Stimulated activated CD8-positive, alpha-beta memory T cell treated with anti-CD3 and anti-CD28 coated beads, Interleukin-4, amount 100 ng/mL, for 4 hours (primary cell): ENCODE measurements around the gene SLC25A4.

Experiments
- DNase-seq, 2 donors: peaks; one replicate each; pipeline ENCODE4 v3.0.0-alpha.2; 2020; ENCODE audit warnings: low read depth in 2 of 2, low spot score in 1 of 2

SLC25A4 gene

GRCh38 chr4:185119927-185120630 lies 23.0 kb upstream of the SLC25A4 start:
- DNase-seq = no peak

- DNase-seq = no peak
Measured at GRCh38 chr4:185120631-185120946, 22.5 kb upstream of the SLC25A4 start.

GRCh38 chr4:185122681-185123345 lies 20.3 kb upstream of the SLC25A4 start:
- DNase-seq = no peak

GRCh38 chr4:185124006-185124405 lies 19.1 kb upstream of the SLC25A4 start:
- DNase-seq = no peak

- DNase-seq = no peak
Measured at GRCh38 chr4:185127021-185127925, 15.8 kb upstream of the SLC25A4 start.

- no peak for DNase-seq
Measured at GRCh38 chr4:185128272-185129119, 14.6 kb upstream of the SLC25A4 start.

GRCh38 chr4:185134307-185134869 lies 8.7 kb upstream of the SLC25A4 start:
- no peak for DNase-seq

- DNase-seq = no peak
Measured at GRCh38 chr4:185137233-185137925, 5.7 kb upstream of the SLC25A4 start.

- DNase-seq = no peak
Measured at GRCh38 chr4:185138161-185138560, 4.9 kb upstream of the SLC25A4 start.

- no peak for DNase-seq
Measured at GRCh38 chr4:185139736-185140135, 3.3 kb upstream of the SLC25A4 start.

GRCh38 chr4:185141777-185142176 lies 1.3 kb upstream of the SLC25A4 start:
- DNase-seq = no peak

GRCh38 chr4:185142564-185142911 lies 528 bp upstream of the SLC25A4 start:
- no peak for DNase-seq

- DNase-seq = peak in 1 of 2 donors; percentile 4
Measured at GRCh38 chr4:185143601-185143969, 519 bp downstream of the SLC25A4 start.

- DNase-seq = no peak
Measured at GRCh38 chr4:185144601-185145240, 1.7 kb downstream of the SLC25A4 start.

- no peak for DNase-seq
Measured at GRCh38 chr4:185145572-185145971, 2.5 kb downstream of the SLC25A4 start.

GRCh38 chr4:185149392-185149791 lies 6.3 kb downstream of the SLC25A4 start:
- DNase-seq = no peak

GRCh38 chr4:185151296-185151695 lies 8.2 kb downstream of the SLC25A4 start:
- DNase-seq = no peak

GRCh38 chr4:185165605-185166063 lies 22.6 kb downstream of the SLC25A4 start:
- DNase-seq = no peak

- no peak for DNase-seq
Measured at GRCh38 chr4:185167234-185167633, 24.2 kb downstream of the SLC25A4 start.
